OCI-M2 (cell line): Measurements from ENCODE around the gene MEI1.
"Not testable (repeated sequence)": the region's sequence is repeated elsewhere in the genome, so short reads cannot be mapped to it uniquely, and the experiment has no call there.

Experiments used
- DNase-seq: peaks from one replicate; lab custom pipeline; 2025; ENCODE audit not compliant: unreplicated experiment; lab: John Stamatoyannopoulos, UW

Gene MEI1

GRCh38 chr22:41733241-41733640 lies 33.9 kb downstream of the MEI1 start:
- DNase-seq: not testable (repeated sequence)

- DNase-seq: no peak
Observed at GRCh38 chr22:41739576-41739975, 40.3 kb downstream of the MEI1 start.

- DNase-seq: no peak
Observed at GRCh38 chr22:41742918-41743317, 43.6 kb downstream of the MEI1 start.

GRCh38 chr22:41745968-41746367 lies 46.7 kb downstream of the MEI1 start:
- DNase-seq: no peak

GRCh38 chr22:41746567-41747400 lies 47.5 kb downstream of the MEI1 start:
- no peak for DNase-seq

GRCh38 chr22:41752011-41752970 lies 53.0 kb downstream of the MEI1 start:
- no peak for DNase-seq

- DNase-seq: no peak
Observed at GRCh38 chr22:41753984-41754383, 54.7 kb downstream of the MEI1 start.

GRCh38 chr22:41757502-41757901 lies 58.2 kb downstream of the MEI1 start:
- DNase-seq: no peak

- no peak for DNase-seq
Observed at GRCh38 chr22:41758231-41758630, 58.9 kb downstream of the MEI1 start.

GRCh38 chr22:41762980-41763779 lies 63.9 kb downstream of the MEI1 start:
- no peak for DNase-seq

GRCh38 chr22:41766476-41766875 lies 67.2 kb downstream of the MEI1 start:
- DNase-seq: no peak

GRCh38 chr22:41768430-41768829 lies 69.1 kb downstream of the MEI1 start:
- no peak for DNase-seq

GRCh38 chr22:41770715-41771468 lies 71.6 kb downstream of the MEI1 start:
- DNase-seq: no peak

GRCh38 chr22:41772198-41772597 lies 72.9 kb downstream of the MEI1 start:
- DNase-seq: no peak

GRCh38 chr22:41772645-41773044 lies 73.3 kb downstream of the MEI1 start:
- DNase-seq: no peak

- no peak for DNase-seq
Observed at GRCh38 chr22:41775338-41775737, 76.0 kb downstream of the MEI1 start.

- no peak for DNase-seq
Observed at GRCh38 chr22:41775976-41776375, 76.7 kb downstream of the MEI1 start.

- no peak for DNase-seq
Observed at GRCh38 chr22:41776381-41776780, 77.1 kb downstream of the MEI1 start.

- no peak for DNase-seq
Observed at GRCh38 chr22:41777749-41778425, 78.6 kb downstream of the MEI1 start.
